Cardiac fibroblast (primary cell): ENCODE data around the gene IFNL1.

Experiments used
- DNase-seq, 2 donors: peaks; one replicate each; pipeline versions ENCODE4 v3.0.0 to v3.0.0-alpha.2; 2010; ENCODE audit warnings: low read depth in 2 of 2
- H3K4me3 ChIP-seq, 2 donors: replicated peaks in 1 of 2; 1 replicate in 1 of 2; 2 replicates in 1 of 2; pipeline ENCODE4 v1.5.1; 2011; ENCODE audit warnings: low read depth in 2 of 2, low read length in 2 of 2, mild to moderate bottlenecking in 2 of 2, moderate library complexity in 1 of 2
- CTCF ChIP-seq: IDR thresholded peaks from one replicate; pipeline ENCODE4 v1.5.1; 2011; ENCODE audit warnings: low read depth, mild to moderate bottlenecking, low read length, inconsistent platforms

The IFNL1 gene

GRCh38 chr19:39318690-39319089 is 22.5 kb downstream of the IFNL1 start:
- TF ChIP-seq CTCF: no peak

DNA sequence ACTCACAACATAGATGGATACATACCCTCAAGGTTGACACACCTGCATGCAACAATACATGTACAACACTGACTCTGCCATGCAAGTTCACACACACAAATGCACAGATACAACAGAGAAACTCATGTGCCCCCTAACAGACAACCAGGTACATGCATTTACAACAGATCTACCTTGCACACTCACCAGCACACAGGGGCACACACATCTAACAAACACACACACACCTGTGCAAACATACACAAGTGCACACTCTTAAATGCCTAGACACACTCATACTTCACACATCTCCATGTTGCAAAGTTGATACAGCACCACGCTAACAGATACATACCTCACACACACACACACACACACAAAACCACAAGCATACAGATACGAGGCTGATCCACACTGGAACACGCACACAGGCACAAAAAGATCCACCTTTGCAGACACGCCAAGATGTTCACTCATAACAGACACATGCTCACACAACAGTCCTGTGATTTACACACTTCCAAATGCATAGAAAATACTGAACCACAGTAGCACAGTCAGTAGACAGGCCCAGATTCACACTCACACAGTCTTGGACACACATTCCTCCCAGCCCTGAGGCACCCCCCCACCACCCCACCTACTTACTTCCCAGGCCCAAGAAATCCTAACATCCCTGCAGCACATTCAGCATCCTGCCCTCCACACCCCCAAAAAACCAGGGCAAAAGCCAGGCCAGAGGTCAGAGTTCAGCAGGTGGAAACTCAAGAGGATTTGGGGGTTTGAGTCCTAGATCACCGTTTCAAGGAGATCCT is 23.1 kb downstream of the IFNL1 start:
- TF ChIP-seq CTCF: no peak
- no peak overlapping the region for H3K4me3 ChIP-seq
- no peak for DNase-seq

More at GRCh38 chr19:39318690-39319089, 22.5 kb downstream of the IFNL1 start:
- no peak overlapping the region for H3K4me3 ChIP-seq
- no peak for DNase-seq

DNA sequence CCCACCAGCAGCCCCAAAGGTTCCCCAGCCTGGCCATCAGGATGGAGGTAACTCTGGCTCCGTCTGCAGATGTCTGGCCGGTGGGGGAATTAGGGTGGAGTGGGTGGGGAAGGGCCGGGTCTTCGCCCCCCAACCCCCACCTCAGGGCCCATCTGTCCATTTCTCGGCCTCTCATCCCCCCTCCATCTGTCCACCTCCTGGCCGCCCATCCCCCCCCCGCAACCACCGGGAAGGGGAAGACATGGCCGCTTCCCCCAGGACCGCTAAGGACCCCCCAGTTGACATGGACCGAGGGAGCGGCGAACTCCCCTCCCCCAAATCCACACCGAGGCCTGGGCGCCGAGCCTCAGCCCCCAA is 23.7 kb downstream of the IFNL1 start:
- TF ChIP-seq CTCF: no peak
- peak overlapping the region; percentile 42 to 44 for H3K4me3 ChIP-seq
- DNase-seq: no peak

- H3K4me3 ChIP-seq: no peak overlapping the region
- DNase-seq: no peak
- TF ChIP-seq CTCF: no peak
Measured at GRCh38 chr19:39321117-39321831, 25.1 kb downstream of the IFNL1 start.

- H3K4me3 ChIP-seq: no peak overlapping the region
- TF ChIP-seq CTCF: no peak
- DNase-seq: no peak
Measured at GRCh38 chr19:39321832-39322176, 25.6 kb downstream of the IFNL1 start.

- no peak overlapping the region for H3K4me3 ChIP-seq
- DNase-seq: no peak
- no peak for TF ChIP-seq CTCF
Measured at GRCh38 chr19:39324242-39324842, 28.1 kb downstream of the IFNL1 start.
